H1 (cell line): ENCODE data around the gene WDR33. TPM values are rescaled to one million over a fixed set of nuclear protein-coding genes. Genes with fewer than 3 reads are reported as not detected.

Experiments
- FOSL1 ChIP-seq: IDR thresholded peaks from 2 replicates; pipeline ENCODE4 v1.6.1; 2011; ENCODE audit warnings: mild to moderate bottlenecking, low read depth, low read length, moderate library complexity; ENCODE audit not compliant: insufficient read depth
- polyA plus RNA-seq, 7 experiments: library from polyadenylated mRNA; depleted of rRNA in 3 of 7; stranded (reverse) in 5 of 7; unstranded in 2 of 7; fragments of >200 nt in 5 of 7; fragments of 200-250 nt in 2 of 7; gene quantifications; 1 replicate in 5 of 7; 2 replicates in 1 of 7; 4 replicates in 1 of 7; pipeline versions ENCODE4 v1.2.1 to v1.2.3, GENCODE V29; 2011 to 2013; ENCODE audit warnings: missing spikeins in 2 of 7, mixed read lengths in 2 of 7
- total RNA-seq: library from RNA; stranded (reverse); fragmentation: NEBNext Ultra II Directional; extraction: Animal tissue kit (Norgen Biotek cat#: 25700); gene quantifications from 2 replicates; pipeline ENCODE4 v1.2.1, GENCODE V29; 2021

The WDR33 gene
- total and polyA plus RNA-seq, 2 of the 8 experiments (the other 6 are each of a cell fraction or from before 2014, with no cell fraction given), result 18.1 to 82.7 TPM

- no peak for TF ChIP-seq FOSL1
Measured at GRCh38 chr2:127844973-127845372, 34.0 kb upstream of the WDR33 start (continued).
